ENCODE measurements around the gene TUBB2B.

DNA sequence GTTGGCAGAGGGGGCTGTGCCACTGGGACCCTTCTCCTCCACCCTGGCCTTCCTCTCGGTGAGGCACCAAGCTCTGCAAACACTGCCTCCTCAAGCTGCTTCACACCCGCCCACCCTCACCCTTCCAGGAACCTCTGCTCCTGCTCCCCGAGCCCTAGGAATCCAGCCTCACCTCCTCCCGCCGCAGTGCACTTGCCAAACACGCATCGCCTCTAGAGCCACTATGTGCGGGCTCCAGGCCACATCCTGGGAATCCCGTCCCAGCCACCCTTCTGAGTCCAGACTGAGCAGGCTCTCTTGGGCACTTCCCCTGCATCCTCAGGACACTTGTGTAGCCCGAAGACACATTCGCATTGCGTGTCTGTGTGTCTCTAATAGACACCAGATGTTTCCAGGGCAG, 49.8 kb upstream of the TUBB2B start:
- TF ChIP-seq BHLHE40 (IDR thresholded peaks at IDR 0.05; ENCODE audit: borderline replicate concordance) (no peak), SUZ12 (IDR thresholded peaks at IDR 0.05) (no peak), SP1 (IDR thresholded peaks at IDR 0.05) (no peak), CTBP1 (IDR thresholded peaks at IDR 0.05; ENCODE audit: borderline replicate concordance) (no peak), FOXA1 (IDR thresholded peaks at IDR 0.05) (no peak), LEF1 (IDR thresholded peaks at IDR 0.05; ENCODE audit: borderline replicate concordance) (no peak)
- TF ChIP-seq, protein P1, sequence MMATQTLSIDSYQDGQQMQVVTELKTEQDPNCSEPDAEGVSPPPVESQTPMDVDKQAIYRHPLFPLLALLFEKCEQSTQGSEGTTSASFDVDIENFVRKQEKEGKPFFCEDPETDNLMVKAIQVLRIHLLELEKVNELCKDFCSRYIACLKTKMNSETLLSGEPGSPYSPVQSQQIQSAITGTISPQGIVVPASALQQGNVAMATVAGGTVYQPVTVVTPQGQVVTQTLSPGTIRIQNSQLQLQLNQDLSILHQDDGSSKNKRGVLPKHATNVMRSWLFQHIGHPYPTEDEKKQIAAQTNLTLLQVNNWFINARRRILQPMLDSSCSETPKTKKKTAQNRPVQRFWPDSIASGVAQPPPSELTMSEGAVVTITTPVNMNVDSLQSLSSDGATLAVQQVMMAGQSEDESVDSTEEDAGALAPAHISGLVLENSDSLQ (IDR thresholded peaks at IDR 0.05) = no peak
